ENCODE results near the gene ARHGAP32. TPM values are rescaled to one million over a fixed set of nuclear protein-coding genes. Genes with fewer than 3 reads are reported as not detected.

ARHGAP32 gene
- total RNA-seq, 4 donors from 2014 or later: 9.8 to 18.8 (median 16.2) TPM

- H3K4me3 ChIP-seq: no peak overlapping the region
- H3K9me3 ChIP-seq: no peaks in the 10 kb centered on the region
- no peak overlapping the region for H3K27ac ChIP-seq
- H3K27me3 ChIP-seq: no peaks in the 10 kb centered on the region
- H3K36me3 ChIP-seq: no peaks in the 10 kb centered on the region
- 64 to 86% methylated on average over 4 of the region's 4 CpGs for WGBS, 2 donors (ENCODE audit: low coverage in 1 of 2)
- no peak for TF ChIP-seq POLR2AphosphoS5 (IDR thresholded peaks at IDR 0.05)
- TF ChIP-seq POLR2A (IDR thresholded peaks at IDR 0.05): no peak
- TF ChIP-seq CTCF (IDR thresholded peaks at IDR 0.05): no peak
- no peak for TF ChIP-seq EP300 (IDR thresholded peaks at IDR 0.05)
- no peaks in the 10 kb centered on the region for H3K4me1 ChIP-seq
- no peak for ATAC-seq
Measured at GRCh38 chr11:129048911-129049310, 143.2 kb downstream of the ARHGAP32 start.

GRCh38 chr11:129045150-129045549 is 147.0 kb downstream of the ARHGAP32 start:
- Histone ChIP-seq H3K4me1 (no peaks in the 10 kb centered on the region), H3K4me3 (no peak overlapping the region), H3K9me3 (no peaks in the 10 kb centered on the region), H3K27ac (no peak overlapping the region), H3K36me3 (peaks cover 0 to 3% of the 10 kb centered on the region in 2 donors), H3K27me3 (no peaks in the 10 kb centered on the region)
- 95 to 96% methylated on average over 5 of the region's 5 CpGs for WGBS, 2 donors (ENCODE audit: low coverage in 1 of 2)
- no peak for ATAC-seq
- TF ChIP-seq POLR2AphosphoS5 (IDR thresholded peaks at IDR 0.05) (no peak), EP300 (IDR thresholded peaks at IDR 0.05) (no peak), POLR2A (IDR thresholded peaks at IDR 0.05) (no peak), CTCF (IDR thresholded peaks at IDR 0.05) (no peak)

GRCh38 chr11:129042503-129042902 is 149.6 kb downstream of the ARHGAP32 start:
- no peak overlapping the region for H3K4me3 ChIP-seq
- peaks cover 0 to 3% of the 10 kb centered on the region in 2 donors for H3K36me3 ChIP-seq
- no peak for TF ChIP-seq POLR2AphosphoS5 (IDR thresholded peaks at IDR 0.05)
- no peak for TF ChIP-seq POLR2A (IDR thresholded peaks at IDR 0.05)
- no peak for TF ChIP-seq EP300 (IDR thresholded peaks at IDR 0.05)
- TF ChIP-seq CTCF (IDR thresholded peaks at IDR 0.05): no peak
- peaks cover 0 to 8% (median 0%) of the 10 kb centered on the region in 3 donors for H3K9me3 ChIP-seq
- 88 to 91% methylated on average over 4 of the region's 4 CpGs for WGBS, 2 donors (ENCODE audit: low coverage in 1 of 2)
- no peaks in the 10 kb centered on the region for H3K27me3 ChIP-seq
- H3K4me1 ChIP-seq: no peaks in the 10 kb centered on the region
- H3K27ac ChIP-seq: no peak overlapping the region
- no peak for ATAC-seq

GRCh38 chr11:129041611-129042018 is 150.5 kb downstream of the ARHGAP32 start:
- H3K36me3 ChIP-seq: peaks cover 0 to 3% of the 10 kb centered on the region in 2 donors
- no peak for TF ChIP-seq POLR2A (IDR thresholded peaks at IDR 0.05)
- TF ChIP-seq CTCF (IDR thresholded peaks at IDR 0.05): no peak
- TF ChIP-seq EP300 (IDR thresholded peaks at IDR 0.05): no peak
- no peak for TF ChIP-seq POLR2AphosphoS5 (IDR thresholded peaks at IDR 0.05)
- H3K9me3 ChIP-seq: peaks cover 0 to 8% (median 0%) of the 10 kb centered on the region in 3 donors
- no peak for ATAC-seq
- H3K27me3 ChIP-seq: no peaks in the 10 kb centered on the region
- WGBS, 2 donors (ENCODE audit: low coverage in 1 of 2): 19 to 61% methylated on average over 2 to 3 of the region's 3 CpGs
- H3K27ac ChIP-seq: no peak overlapping the region
- H3K4me1 ChIP-seq: no peaks in the 10 kb centered on the region
- no peak overlapping the region for H3K4me3 ChIP-seq

GRCh38 chr11:129040934-129041333 is 151.2 kb downstream of the ARHGAP32 start:
- no peak for ATAC-seq
- H3K4me1 ChIP-seq: no peaks in the 10 kb centered on the region
- peaks cover 0 to 8% (median 0%) of the 10 kb centered on the region in 3 donors for H3K9me3 ChIP-seq
- peaks cover 0 to 3% of the 10 kb centered on the region in 2 donors for H3K36me3 ChIP-seq
- TF ChIP-seq CTCF (IDR thresholded peaks at IDR 0.05) (no peak), POLR2A (IDR thresholded peaks at IDR 0.05) (no peak), EP300 (IDR thresholded peaks at IDR 0.05) (no peak), POLR2AphosphoS5 (IDR thresholded peaks at IDR 0.05) (no peak)
- H3K27ac ChIP-seq: no peak overlapping the region
- H3K27me3 ChIP-seq: no peaks in the 10 kb centered on the region
- no peak overlapping the region for H3K4me3 ChIP-seq
